NCI-H2107 treated with DMSO at 0.1 percent for 48 hours (cell line): ENCODE results near the gene TSPEAR.
A peak's percentile ranks its signal among the peaks of the same experiment; 100 is the strongest.
"Not testable (repeated sequence)": the region's sequence is repeated elsewhere in the genome, so short reads cannot be mapped to it uniquely, and the experiment has no call there.

Experiments used
- DNase-seq: peaks from one replicate; lab custom pipeline; 2025; ENCODE audit not compliant: unreplicated experiment; lab: John Stamatoyannopoulos, UW

TSPEAR gene

DNA sequence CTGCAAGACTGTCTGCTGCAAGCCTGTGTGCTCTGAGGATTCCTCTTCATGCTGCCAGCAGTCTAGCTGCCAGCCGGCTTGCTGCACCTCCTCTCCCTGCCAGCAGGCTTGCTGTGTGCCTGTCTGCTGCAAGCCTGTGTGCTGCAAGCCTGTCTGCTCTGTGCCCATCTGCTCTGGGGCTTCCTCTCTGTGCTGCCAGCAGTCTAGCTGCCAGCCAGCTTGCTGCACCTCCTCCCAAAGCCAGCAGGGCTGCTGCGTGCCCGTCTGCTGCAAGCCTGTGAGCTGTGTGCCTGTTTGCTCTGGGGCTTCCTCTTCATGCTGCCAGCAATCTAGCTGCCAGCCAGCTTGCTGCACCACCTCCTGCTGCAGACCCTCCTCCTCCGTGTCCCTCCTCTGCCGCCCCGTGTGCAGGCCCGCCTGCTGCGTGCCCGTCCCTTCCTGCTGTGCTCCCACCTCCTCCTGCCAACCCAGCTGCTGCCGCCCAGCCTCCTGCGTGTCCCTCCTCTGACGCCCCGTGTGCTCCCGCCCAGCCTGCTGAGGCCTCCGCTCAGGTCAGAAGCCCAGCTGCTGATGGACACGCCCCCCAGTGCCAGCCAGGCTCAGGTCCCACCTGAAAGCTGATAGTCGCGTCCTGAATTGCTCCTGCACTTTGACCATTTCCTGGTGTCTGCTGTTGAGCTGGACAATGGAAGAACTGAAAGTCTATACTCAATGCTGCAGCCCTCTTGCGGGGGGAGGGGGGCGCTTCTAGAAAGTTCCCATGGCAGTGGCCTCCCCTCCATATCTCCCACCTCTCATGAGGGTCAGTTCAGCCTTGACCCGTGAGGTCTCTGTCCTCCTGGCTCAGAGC is 136.7 kb downstream of the TSPEAR start:
- no peak for DNase-seq

DNA sequence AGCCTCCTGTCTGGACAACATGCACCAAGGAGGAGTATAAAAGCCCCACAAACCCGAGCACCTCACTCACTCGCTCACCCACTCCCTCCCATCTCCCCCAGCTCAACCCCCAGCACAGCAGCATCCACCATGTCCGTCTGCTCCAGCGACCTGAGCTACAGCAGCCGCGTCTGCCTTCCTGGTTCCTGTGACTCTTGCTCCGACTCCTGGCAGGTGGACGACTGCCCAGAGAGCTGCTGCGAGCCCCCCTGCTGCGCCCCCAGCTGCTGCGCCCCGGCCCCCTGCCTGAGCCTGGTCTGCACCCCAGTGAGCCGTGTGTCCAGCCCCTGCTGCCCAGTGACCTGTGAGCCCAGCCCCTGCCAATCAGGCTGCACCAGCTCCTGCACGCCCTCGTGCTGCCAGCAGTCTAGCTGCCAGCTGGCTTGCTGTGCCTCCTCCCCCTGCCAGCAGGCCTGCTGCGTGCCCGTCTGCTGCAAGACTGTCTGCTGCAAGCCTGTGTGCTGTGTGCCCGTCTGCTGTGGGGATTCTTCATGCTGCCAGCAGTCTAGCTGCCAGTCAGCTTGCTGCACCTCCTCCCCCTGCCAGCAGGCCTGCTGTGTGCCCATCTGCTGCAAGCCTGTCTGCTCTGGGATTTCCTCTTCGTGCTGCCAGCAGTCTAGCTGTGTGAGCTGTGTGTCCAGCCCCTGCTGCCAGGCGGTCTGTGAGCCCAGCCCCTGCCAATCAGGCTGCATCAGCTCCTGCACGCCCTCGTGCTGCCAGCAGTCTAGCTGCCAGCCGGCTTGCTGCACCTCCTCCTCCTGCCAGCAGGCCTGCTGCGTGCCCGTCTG is 137.5 kb downstream of the TSPEAR start, which contains the start of gene KRTAP10-4:
TSS of gene KRTAP10-4 (plus strand) at position 100 of the 827 bp plus-strand sequence. CDS start at position 130, 30 bp downstream.
- not testable (repeated sequence) for DNase-seq

DNA sequence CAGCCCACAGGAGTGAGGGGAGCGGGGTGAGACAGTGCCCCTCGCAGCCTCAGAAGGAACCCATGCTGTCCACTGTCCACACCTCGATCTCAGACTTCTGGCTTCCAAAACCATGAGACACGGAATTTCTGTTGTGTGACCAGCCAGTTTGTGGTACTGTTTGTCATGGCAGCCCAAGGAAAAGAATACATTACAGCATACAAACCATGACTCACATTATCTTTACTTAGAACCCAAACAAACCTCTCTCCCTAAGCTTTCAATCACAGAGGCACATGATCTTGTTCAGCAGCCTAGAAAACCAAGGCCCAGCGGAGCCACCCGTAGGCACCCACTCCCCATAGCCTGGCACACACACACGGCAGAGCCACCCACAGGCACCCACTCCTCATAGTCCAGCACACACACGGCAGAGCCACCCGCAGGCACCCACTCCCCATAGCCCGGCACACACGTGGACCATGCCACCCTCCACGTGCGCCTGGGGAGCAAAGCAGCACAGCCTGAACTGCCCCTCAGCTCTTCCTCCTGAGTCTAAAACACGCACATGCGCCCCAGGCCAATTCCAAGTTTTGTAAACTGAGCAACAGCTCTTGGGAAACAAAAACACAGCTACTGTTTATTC is 138.3 kb downstream of the TSPEAR start:
- no peak for DNase-seq

DNA sequence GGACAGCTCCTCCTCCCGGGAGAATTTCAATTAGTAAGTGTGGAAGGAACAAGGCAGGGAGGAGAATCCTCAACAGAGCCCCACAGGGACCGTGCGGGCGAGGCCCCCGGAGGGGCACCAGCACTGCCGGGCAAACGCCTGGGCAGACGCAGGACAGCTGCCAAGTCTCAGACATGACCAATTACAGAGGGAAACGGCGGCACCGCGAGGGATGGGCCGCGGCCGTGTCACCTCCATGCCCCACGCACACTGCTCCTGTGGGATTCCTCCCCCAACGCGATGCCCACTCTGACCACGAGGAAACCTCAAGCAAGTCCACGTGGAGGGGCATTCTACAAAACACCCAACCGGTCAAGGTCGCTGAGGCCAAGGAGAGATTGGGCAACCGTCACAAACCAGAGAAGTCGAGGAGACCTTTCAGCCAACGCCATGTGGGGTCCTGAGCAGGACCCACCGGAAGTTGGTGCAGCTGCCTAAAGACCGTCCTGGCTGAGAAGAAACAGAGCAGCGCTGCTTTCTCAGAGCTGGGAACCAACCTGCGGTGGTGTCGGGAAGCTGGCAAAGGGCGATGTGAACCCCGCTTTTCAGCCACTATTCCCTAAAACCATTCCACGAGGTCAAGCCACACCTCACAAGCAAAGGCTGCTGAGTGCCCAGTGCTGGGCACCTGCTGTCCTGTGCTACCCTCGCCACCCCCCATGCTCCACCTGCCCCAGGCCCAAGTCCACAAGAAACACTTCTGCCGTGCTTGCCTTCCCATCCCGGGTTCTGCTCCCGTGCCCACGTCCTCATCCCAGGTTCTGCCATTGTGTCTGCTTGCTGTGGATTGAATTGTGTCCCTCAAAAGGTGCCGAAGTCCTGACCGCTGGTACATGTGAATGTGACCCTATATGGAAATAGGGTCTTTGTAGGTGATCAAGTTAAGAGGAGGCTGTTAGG is 139.3 kb downstream of the TSPEAR start:
- DNase-seq = no peak

DNA sequence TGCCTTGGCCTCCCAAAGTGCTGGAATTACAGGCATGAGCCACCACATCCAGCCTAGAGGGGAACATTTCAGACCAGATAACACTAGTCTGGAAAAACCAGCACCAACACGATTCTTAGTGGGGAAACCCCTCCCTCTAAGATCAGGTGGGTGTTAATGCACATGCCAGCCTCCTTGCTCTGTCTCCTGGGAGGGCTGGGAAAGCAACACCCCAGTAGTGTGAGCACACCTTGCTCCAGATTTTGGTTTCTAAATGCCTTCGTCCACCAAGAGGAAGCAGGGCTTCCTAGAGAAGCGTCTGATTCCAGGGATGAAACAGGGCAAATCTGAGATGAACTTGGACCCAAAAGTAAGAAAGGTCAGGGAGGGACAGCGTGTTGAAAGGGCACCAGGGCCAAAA is 140.1 kb downstream of the TSPEAR start:
- DNase-seq = no peak

DNA sequence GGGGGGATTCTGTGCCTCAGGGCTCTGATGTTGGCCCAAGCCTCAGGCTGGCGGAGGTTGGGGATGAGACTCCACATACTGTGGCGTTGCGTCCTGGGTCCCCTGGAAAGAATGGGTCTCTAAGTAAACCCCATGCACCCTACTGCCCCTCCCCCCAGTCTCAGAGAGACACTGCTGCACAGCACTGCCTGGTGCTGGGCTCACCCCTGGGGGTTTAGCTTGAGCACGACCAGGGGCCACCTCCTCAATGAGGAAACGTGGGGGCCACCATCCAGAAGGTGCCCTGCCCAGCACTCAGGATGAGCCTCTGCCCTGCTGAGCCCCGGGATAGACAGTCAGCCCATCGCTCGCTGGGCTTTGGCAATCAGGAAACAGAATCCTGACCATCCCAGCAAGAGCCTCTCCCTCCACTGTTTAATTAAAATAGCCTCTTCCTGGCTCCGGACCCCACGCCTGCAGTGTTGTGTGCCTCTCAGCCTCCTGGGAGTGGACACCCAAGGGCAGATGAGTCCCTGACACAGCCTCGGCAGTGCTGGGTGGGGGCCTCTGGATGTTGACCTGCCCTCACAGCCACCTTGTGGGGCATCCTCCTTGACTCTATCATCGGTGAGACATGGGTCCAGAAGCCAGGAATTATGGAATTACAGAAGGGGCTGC is 141.4 kb downstream of the TSPEAR start:
- no peak for DNase-seq

DNA sequence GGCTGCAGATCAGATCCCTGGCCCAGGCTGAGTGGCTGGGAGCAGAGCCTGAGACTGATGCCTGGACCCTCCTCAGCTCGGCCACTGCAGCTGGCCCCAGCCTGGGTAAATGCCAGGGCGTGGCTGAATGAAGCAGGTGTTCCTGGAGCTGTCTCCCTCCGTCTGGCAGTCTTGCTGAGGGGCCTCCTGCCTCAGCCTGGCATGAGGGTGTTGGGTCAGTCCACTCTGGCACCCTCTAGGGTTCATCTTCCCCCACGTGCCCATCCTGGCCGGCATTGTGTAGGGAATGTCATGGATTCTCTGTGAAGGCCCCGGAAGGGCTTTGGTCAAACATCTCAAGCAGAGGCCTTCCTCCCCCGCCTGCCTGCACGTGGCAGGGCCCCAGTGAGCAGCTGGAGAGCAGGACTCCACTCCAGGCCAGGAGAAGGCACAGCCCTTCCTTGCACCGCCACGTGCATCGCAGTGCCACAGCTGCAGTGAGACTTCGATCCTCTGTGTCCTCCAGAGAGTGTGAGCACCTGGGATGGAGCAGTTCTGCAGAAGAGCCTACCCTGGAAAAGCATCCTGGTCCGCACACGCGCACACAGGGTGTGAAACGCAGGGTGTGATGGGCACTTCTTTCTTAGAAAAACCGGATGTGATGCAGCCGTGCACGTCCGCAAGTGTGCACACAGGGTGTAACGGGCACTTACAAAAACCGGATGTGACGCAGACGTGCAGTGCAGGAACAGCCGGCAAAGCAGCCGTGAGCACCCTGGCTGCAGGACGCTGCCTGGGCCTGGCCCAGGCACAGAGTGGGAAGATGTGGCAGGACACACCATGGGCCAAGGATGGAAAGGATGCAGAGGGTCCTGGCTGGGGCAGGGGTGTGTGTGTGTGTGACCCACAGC is 142.5 kb downstream of the TSPEAR start:
- no peak for DNase-seq

DNA sequence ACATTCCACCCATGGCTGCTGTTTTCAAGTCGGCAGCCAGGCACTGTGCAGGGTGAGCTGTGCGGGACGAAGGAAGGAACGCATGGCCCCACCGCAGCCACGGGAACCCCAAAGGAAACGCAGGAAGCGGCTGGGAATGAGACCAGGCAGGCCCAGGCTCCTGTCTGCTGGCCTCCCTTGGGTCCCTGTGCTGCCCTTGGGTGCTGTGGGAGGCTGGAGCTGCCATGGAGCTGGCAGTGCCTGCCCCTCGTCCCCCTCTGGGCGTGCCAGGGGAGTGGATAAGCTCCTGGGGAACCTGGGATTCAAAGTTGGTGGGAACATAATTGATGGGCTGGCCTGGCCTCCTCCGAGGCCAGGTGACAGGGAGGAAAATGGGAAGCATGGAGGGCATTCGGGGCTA is 143.1 kb downstream of the TSPEAR start:
- no peak for DNase-seq

DNA sequence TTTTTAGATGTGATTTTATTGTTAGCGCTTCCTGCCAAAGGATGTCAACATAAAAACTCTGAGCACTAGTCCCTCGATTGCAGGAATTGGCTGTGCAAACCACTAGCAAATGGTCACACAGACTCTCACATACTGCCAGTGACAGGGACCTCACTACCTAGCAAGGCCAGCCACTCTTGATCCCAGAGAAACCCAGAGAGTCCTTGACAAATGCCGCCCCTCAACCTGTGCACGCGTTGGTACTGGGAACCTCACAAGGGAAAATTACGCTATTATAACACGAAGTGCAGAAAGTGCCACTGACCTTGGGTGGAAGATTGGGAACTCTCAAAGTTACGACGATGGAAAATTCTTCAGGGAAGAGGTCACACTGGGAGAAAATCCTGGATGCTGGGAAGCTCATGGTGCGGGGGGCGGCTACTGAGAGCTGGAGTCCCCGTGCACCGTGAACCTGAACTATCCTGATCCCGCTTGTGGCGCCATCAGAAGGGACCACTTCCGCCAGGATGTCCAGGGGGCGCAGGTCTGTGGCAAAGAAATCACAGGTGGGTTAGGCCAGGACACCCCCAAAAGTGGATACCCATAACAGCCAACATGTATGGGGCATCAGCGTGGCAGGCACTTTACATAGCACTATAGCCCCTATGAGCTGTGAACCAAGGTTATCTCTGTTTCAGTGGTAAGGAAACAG is 143.7 kb downstream of the TSPEAR start:
- no peak for DNase-seq

DNA sequence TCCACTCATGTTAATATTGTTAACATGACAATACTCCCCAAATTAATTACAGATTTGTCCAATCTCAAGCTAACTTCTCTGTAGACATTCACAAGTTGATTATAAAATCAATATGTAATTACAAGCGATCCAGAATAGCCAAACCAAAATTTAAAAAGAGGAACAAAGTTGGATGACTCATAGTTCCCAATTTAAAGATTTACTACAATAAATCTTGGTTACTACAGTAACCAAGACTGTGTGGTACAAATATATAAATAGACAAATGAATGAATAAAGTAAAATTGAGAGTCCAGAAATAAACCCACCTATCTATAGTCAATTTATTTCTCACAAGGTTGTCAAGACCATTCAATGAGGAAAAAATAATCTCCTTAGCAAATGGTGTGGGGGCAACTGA is 145.0 kb downstream of the TSPEAR start:
- no peak for DNase-seq

DNA sequence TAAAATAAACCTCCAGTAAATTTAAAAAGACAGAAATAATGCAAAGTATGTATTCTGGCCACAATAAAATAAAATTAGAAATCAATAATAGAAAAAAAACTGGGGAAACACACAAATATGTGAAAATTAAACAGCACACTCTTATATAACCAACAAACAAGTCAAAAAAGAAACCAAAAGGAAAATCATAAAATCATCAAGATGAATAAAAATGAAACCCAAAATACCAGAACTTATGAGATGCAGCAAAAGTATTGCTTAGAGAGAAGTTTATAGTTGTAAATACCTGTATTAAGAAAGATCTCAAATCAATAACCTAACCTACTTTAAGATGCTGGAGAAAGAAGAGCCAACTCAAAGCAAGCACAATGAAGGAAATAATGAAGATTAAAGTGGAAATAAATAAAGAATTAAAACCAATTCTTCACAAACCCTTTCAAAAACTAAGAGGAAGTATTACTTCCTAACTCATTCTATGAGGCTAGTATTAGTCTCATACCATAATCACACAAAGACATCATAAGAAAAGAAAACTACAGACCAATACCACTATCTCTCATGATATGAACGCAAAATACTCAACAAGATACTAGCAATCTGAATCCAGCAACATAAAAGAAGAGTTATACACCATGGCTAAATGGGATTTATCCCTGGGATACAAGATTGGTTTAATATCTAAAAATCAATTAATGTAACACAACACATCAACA is 146.3 kb downstream of the TSPEAR start:
- DNase-seq = no peak

DNA sequence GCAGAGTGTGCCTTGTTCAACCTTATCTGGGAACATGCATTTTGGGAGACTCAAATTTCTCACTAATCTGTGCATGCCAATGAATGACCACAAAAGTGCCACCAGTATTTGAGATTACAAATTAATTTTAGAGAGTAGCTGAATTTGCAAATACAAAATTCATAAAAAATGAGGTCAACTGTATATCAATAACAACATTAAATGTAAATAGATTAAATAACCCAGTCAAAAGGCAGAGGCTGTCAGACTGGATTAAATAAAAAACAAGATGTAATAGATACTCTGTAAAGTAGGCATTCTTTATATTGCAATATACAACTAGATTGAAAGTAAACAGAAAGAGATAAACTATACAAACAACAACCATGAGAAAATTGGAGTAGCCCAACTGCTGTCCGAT is 147.3 kb downstream of the TSPEAR start:
- DNase-seq = no peak

DNA sequence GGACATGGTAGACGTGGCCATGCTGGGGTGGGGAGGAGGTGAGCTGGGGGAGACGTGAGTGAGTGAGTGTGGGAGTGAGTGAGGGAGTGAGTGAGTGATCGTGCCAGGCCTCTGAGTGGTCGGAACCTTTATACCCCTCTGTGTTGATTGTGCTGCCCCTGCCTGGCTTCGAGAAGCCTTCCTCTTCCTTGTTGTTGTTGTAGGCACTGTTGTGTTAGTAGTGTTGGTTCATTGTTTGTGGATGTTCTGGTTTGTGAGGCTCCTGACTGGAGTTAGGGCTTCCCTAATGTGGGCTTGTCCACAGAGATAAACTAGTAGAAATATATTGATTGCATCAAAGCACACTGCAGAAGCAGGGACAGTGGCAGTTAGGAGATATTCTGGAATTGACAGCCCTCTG is 152.7 kb downstream of the TSPEAR start, which contains the start of gene KRTAP10-3:
TSS of gene KRTAP10-3 (minus strand) at position 101 of the 400 bp plus-strand sequence. CDS start at position 21, 80 bp downstream.
- DNase-seq = no peak

DNA sequence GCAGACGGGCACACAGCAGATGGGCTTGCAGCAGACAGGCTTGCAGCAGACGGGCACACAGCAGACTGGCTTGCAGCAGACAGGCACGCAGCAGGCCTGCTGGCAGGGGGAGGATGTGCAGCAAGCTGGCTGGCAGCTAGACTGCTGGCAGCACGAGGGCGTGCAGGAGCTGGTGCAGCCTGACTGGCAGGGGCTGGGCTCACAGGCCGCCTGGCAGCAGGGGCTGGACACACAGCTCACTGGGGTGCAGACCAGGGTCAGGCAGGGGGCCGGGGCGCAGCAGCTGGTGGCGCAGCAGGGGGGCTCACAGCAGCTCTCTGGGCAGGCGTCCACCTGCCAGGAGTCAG is 153.1 kb downstream of the TSPEAR start:
- not testable (repeated sequence) for DNase-seq

DNA sequence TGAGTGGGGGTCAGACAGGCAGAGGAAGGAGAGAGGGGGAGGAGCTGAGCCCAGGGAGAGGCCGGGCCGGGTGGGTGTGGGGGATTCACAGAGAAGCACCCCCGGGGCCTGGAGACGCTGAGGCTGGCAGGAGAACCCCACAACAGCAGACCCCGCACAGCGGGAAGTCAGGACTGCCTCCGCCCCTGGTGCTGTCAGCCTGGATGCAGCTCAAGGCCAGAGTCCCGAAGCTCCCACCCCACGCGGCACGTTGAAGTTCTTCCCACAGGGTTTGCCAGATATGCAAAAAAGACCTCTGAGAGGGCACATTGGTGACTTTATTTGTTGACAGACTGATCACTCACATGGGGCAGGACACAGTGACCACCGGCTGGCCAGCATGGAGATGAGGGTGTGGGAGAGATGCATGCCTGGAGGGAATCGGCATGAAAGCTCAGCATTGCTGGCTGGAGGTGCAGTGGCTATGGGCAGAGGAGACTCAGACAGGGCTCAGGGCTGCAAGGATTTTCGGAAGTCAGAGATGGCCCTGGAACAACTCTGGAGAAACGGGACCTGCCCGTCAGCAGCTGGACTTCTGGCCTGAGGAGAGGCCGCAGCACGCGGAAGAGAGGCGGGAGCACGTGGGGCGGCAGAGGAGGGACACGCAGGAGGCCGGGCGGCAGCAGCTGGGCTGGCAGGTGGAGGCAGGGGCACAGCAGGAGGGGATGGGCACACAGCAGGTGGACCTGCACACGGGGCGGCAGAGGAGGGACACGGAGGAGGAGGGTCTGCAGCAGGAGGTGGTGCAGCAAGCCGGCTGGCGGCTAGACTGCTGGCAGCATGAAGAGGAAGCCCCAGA is 153.7 kb downstream of the TSPEAR start:
- no peak for DNase-seq

DNA sequence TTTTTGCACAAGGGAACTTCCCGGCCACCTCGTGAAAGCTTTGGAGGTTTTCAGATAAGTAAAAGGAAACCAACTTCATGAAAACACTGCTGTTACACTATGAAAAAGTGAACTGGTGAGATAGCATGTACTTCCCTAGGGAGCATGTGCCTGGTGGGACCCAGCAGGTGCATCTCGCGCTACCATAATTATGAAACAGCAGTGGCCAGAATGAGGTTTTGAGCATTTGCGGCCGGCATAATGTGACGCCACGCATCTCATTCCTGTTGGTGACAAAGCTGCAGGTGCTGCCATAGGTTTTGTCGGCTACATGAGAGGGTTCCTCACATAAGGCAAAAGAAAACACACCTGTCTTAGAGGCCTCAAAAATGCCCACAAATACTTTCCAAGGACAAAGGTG is 154.5 kb downstream of the TSPEAR start:
- DNase-seq = peak; percentile 97
